PC-9 (cell line): Measurements from ENCODE around the gene OPRM1. TPM values are rescaled to one million over a fixed set of nuclear protein-coding genes. Genes with fewer than 3 reads are reported as not detected.

Source experiments
- BruUV-seq: library from RNA; stranded (reverse); fragments of 400-500 nt; replicated peaks from 2 replicates; lab custom pipeline; 2021; lab: Mats Ljungman, UMichigan
- CTCF ChIA-PET: fragments of 300-600 bp; sonication (Branson Sonifier 250); formaldehyde crosslinking; loops from one replicate; lab custom pipeline; 2022; ENCODE audit warnings: antibody characterized with exemption; lab: Charles Lee
- POLR2A ChIA-PET: fragments of 300-600 bp; sonication (Branson Sonifier 250); formaldehyde crosslinking; loops from one replicate; lab custom pipeline; 2022; ENCODE audit warnings: antibody characterized with exemption; ENCODE audit not compliant: unreplicated experiment; lab: Charles Lee
- DNase-seq, 2 experiments: peaks; one replicate each; pipeline versions ENCODE4 v3.0.0 to v3.0.0-alpha.2; 2015 to 2022; ENCODE audit warnings: mixed read lengths in 1 of 2
- H2AFZ ChIP-seq: fragments of 200-600 bp; sonication (generic); 2 replicates; pipeline ENCODE4 v1.8.1; 2017; ENCODE audit warnings: antibody characterized with exemption
- H3F3A ChIP-seq: fragments of 200-600 bp; sonication (generic); 2 replicates; pipeline ENCODE4 v1.8.1; 2017; ENCODE audit warnings: antibody characterized with exemption, mild to moderate bottlenecking, low read depth; ENCODE audit not compliant: insufficient read depth
- H3K27ac ChIP-seq: fragments of 200-600 bp; sonication (generic); 2 replicates; pipeline ENCODE4 v1.6.1; 2016; ENCODE audit warnings: mixed run types
- H3K27me3 ChIP-seq: fragments of 200-600 bp; sonication (generic); 2 replicates; pipeline ENCODE4 v1.6.1; 2016; ENCODE audit warnings: low read depth, mixed run types; ENCODE audit not compliant: insufficient read depth
- H3K36me3 ChIP-seq: fragments of 200-600 bp; sonication (generic); 2 replicates; pipeline ENCODE4 v1.6.1; 2016; ENCODE audit warnings: low read depth, mixed run types
- H3K4me1 ChIP-seq: fragments of 200-600 bp; sonication (generic); replicated peaks from 2 replicates; pipeline ENCODE4 v1.6.1; 2016; ENCODE audit warnings: mixed run types; ENCODE audit not compliant: insufficient read depth
- H3K4me2 ChIP-seq: fragments of 200-600 bp; sonication (generic); 2 replicates; pipeline ENCODE4 v1.6.1; 2017; ENCODE audit warnings: mixed run types
- H3K4me3 ChIP-seq: fragments of 200-600 bp; sonication (generic); 2 replicates; pipeline ENCODE4 v1.6.1; 2016; ENCODE audit warnings: mixed run types
- H3K79me2 ChIP-seq: fragments of 200-600 bp; sonication (generic); 2 replicates; pipeline ENCODE4 v1.6.1; 2017; ENCODE audit warnings: low read depth, mixed run types
- H3K9me2 ChIP-seq: fragments of 200-600 bp; sonication (generic); 2 replicates; pipeline ENCODE4 v1.8.1; 2017; ENCODE audit warnings: mild to moderate bottlenecking; ENCODE audit not compliant: insufficient read depth
- H3K9me3 ChIP-seq: fragments of 200-600 bp; sonication (generic); 2 replicates; pipeline ENCODE4 v1.8.1; 2016; ENCODE audit warnings: low read depth; ENCODE audit not compliant: insufficient read depth
- H4K20me1 ChIP-seq: fragments of 200-600 bp; sonication (generic); 2 replicates; pipeline ENCODE4 v1.8.1; 2017; ENCODE audit not compliant: insufficient read depth
- CTCF ChIP-seq: fragments of 200-600 bp; sonication (generic); conservative IDR thresholded peaks from 2 replicates; pipeline ENCODE4 v1.6.1; 2017; ENCODE audit warnings: mixed run types, antibody characterized with exemption, mild to moderate bottlenecking, moderate library complexity
- EZH2 ChIP-seq: fragments of 200-600 bp; sonication (generic); IDR thresholded peaks from 2 replicates; pipeline ENCODE4 v1.8.0; 2017; ENCODE audit warnings: antibody characterized with exemption, low read depth
- intact Hi-C: fragments of 100-400 bp; cut with micrococcal nuclease; formaldehyde crosslinking; loops from one replicate; pipeline ENCODE4 v1.10.0; 2022; ENCODE audit not compliant: unreplicated experiment
- total RNA-seq: library from RNA; stranded (reverse); gene quantifications from 2 replicates; pipeline ENCODE4 v1.2.3, GENCODE V29; 2021

Gene OPRM1
- total RNA-seq, 1 experiment from 2014 or later, result not detected

- Histone ChIP-seq H3K9me3 (no peaks in the 10 kb centered on the region), H3F3A (no peaks in the 10 kb centered on the region), H3K27ac (no peak overlapping the region), H4K20me1 (no peaks in the 10 kb centered on the region), H3K4me1 (no peaks in the 10 kb centered on the region), H3K9me2 (no peaks in the 10 kb centered on the region), H3K4me2 (no peak overlapping the region), H2AFZ (no peak overlapping the region), H3K4me3 (no peak overlapping the region), H3K36me3 (no peaks in the 10 kb centered on the region), H3K27me3 (no peaks in the 10 kb centered on the region), H3K79me2 (no peaks in the 10 kb centered on the region)
- DNase-seq, result no peak
- ChIA-PET CTCF (no interaction called here), POLR2A (no interaction called here)
- BruUV-seq, result no TSS peak
- intact Hi-C loops, result no loop called here
- no peak for TF ChIP-seq EZH2
- no peak for TF ChIP-seq CTCF
Measured at GRCh38 chr6:154249499-154250298, 210.7 kb downstream of the OPRM1 start.

DNA sequence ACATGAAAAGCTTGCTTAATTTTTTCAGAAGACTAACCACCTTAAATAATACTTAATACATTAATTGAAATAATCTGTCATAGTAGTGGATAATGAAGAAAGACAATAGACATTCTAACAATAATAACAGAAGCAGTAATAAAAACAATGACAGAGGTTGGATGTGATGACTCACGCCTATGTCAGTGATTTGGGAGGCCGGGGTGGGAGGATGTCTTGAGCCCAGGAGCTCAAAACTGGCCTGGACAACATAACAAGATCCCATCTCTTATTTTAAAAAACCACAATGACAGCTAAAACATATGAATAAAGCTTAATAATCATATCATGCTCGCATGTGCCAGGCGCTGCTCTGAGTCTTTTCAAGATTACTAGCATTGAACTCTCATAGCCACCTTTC is 212.1 kb downstream of the OPRM1 start:
- Histone ChIP-seq H3K4me2 (no peak overlapping the region), H4K20me1 (no peaks in the 10 kb centered on the region), H3K27ac (no peak overlapping the region), H3K36me3 (no peaks in the 10 kb centered on the region), H3K4me3 (no peak overlapping the region), H3K9me3 (no peaks in the 10 kb centered on the region), H2AFZ (no peak overlapping the region), H3K9me2 (no peaks in the 10 kb centered on the region; the same call in 1 of the 2 replicates), H3K79me2 (no peaks in the 10 kb centered on the region), H3K27me3 (no peaks in the 10 kb centered on the region), H3F3A (no peaks in the 10 kb centered on the region), H3K4me1 (no peaks in the 10 kb centered on the region)
- intact Hi-C loops, result no loop called here
- POLR2A ChIA-PET, result no interaction called here
- no TSS peak for BruUV-seq
- TF ChIP-seq CTCF (no peak), EZH2 (no peak)
- no peak for DNase-seq
- CTCF ChIA-PET, result no interaction called here

- no TSS peak for BruUV-seq
- Histone ChIP-seq H3K27me3 (no peaks in the 10 kb centered on the region), H3K27ac (no peak overlapping the region), H3F3A (no peaks in the 10 kb centered on the region), H3K4me1 (no peaks in the 10 kb centered on the region), H2AFZ (no peak overlapping the region), H3K9me2 (no peaks in the 10 kb centered on the region; the same call in 1 of the 2 replicates), H3K9me3 (no peaks in the 10 kb centered on the region), H3K4me3 (no peak overlapping the region), H4K20me1 (no peaks in the 10 kb centered on the region), H3K4me2 (no peak overlapping the region), H3K36me3 (no peaks in the 10 kb centered on the region), H3K79me2 (no peaks in the 10 kb centered on the region)
- CTCF ChIA-PET, result no interaction called here
- POLR2A ChIA-PET, result no interaction called here
- TF ChIP-seq EZH2 (no peak), CTCF (no peak)
- intact Hi-C loops, result no loop called here
- DNase-seq, result no peak
Measured at GRCh38 chr6:154252678-154253077, 213.6 kb downstream of the OPRM1 start.
